Esophagus muscularis mucosa (tissue), 4 donors: Measurements from ENCODE around the gene RPL37A.

ENCODE experiments used
- CTCF ChIP-seq, 3 experiments: fragments of 200-600 bp in 2 of 3; fragments of 450-650 bp in 1 of 3; sonication (generic) in 2 of 3; IDR thresholded peaks; one replicate each; pipeline ENCODE4 v1.5.1; 2017 to 2019; ENCODE audit warnings: antibody characterized with exemption in 3 of 3, mild to moderate bottlenecking in 2 of 3, moderate library complexity in 1 of 3
- EP300 ChIP-seq: sonication (generic); formaldehyde crosslinking; IDR thresholded peaks from one replicate; pipeline ENCODE4 v1.6.1; 2017; ENCODE audit warnings: antibody characterized with exemption
- POLR2A ChIP-seq: fragments of 450-650 bp; IDR thresholded peaks from one replicate; pipeline ENCODE4 v1.6.1; 2017; ENCODE audit warnings: antibody characterized with exemption, moderate library complexity, mild to moderate bottlenecking, low read depth

- TF ChIP-seq POLR2A, result no peak
- TF ChIP-seq CTCF (IDR thresholded peaks at IDR 0.05), result no peak
- no peak for TF ChIP-seq EP300
Measured at GRCh38 chr2:216553093-216553478, 54.4 kb downstream of the RPL37A start.
